Mucosa of descending colon (tissue), 3 donors: ENCODE measurements around the gene TUBGCP6. TPM values are rescaled to one million over a fixed set of nuclear protein-coding genes. Genes with fewer than 3 reads are reported as not detected.

ENCODE experiments used
- ATAC-seq: fragments of 200-7000 bp; cut with Tn5 transposase; one replicate; pipeline ENCODE4 v1.9.1; 2020; ENCODE audit warnings: mild to moderate bottlenecking, moderate library complexity
- DNase-seq, 3 donors: peaks; one replicate each; pipeline ENCODE4 v3.0.0-alpha.2; 2020
- H3K36me3 ChIP-seq: fragments of 200-600 bp; one replicate; pipeline ENCODE4 v1.8.0; 2021; ENCODE audit warnings: low read depth, mild to moderate bottlenecking
- H3K4me1 ChIP-seq: fragments of 200-600 bp; one replicate; pipeline ENCODE4 v1.8.0; 2021; ENCODE audit warnings: low read depth, mild to moderate bottlenecking
- H3K4me3 ChIP-seq: fragments of 200-600 bp; one replicate; pipeline ENCODE4 v1.8.0; 2021; ENCODE audit warnings: mild to moderate bottlenecking
- H3K9me3 ChIP-seq: fragments of 200-600 bp; one replicate; pipeline ENCODE4 v1.8.0; 2021; ENCODE audit warnings: mild to moderate bottlenecking
- CTCF ChIP-seq: fragments of 200-600 bp; IDR thresholded peaks from one replicate; pipeline ENCODE4 v1.8.0; 2022; ENCODE audit warnings: antibody characterized with exemption, mild to moderate bottlenecking
- intact Hi-C, 2 donors: fragments of 100-400 bp; cut with DNase I in 1 of 2; cut with micrococcal nuclease in 1 of 2; formaldehyde crosslinking; loops; one replicate each; pipeline versions ENCODE4 v1.11.0 to v1.11.1; 2022; cut with DNase I, micrococcal nuclease
- total RNA-seq, 3 donors: library from RNA; stranded (reverse); fragmentation: NEBNext Ultra II Directional in 2 of 3; extraction: Animal tissue kit (Norgen Biotek cat#: 25700) in 2 of 3; gene quantifications; one replicate each; pipeline versions ENCODE4 v1.2.1 to v1.2.4, GENCODE V29; 2021 to 2023
- donor health status: DM: no; HTN: no; CAD: no; lungs with moderate emphysema.
- donor health status: DM: no; HTN: no; CAD: no.
- donor health status: DM: no; HTN: yes; CAD: no.

The TUBGCP6 gene
- total RNA-seq, 3 donors from 2014 or later = 34.5 to 41.6 (median 40.5) TPM

GRCh38 chr22:50262973-50263617 lies 18.3 kb upstream of the TUBGCP6 start:
- intact Hi-C loops = no loop called here
- DNase-seq = no peak
- Histone ChIP-seq H3K9me3 (no peaks in the 10 kb centered on the region), H3K36me3 (no peaks in the 10 kb centered on the region), H3K4me3 (no peak overlapping the region), H3K4me1 (peaks cover 24% of the 10 kb centered on the region)
- no peak for ATAC-seq
- TF ChIP-seq CTCF = no peak

GRCh38 chr22:50262460-50262911 lies 17.7 kb upstream of the TUBGCP6 start:
- Histone ChIP-seq H3K36me3 (no peaks in the 10 kb centered on the region), H3K4me1 (peaks cover 20% of the 10 kb centered on the region), H3K9me3 (no peaks in the 10 kb centered on the region), H3K4me3 (no peak overlapping the region)
- DNase-seq = no peak
- ATAC-seq = no peak
- no peak for TF ChIP-seq CTCF
- intact Hi-C loops = no loop called here

- no peak within 1 kb of the TSS for H3K4me3 ChIP-seq
- peak; percentile 6 for ATAC-seq
Measured at GRCh38 chr22:50261615-50262459, 17.0 kb upstream of the TUBGCP6 start, which contains the start of gene MAPK12. Gene MAPK12 (minus strand): TSS chr22:50261683. CDS start chr22:50261509, 174 bp downstream.

GRCh38 chr22:50260801-50261614 lies 16.2 kb upstream of the TUBGCP6 start:
- Histone ChIP-seq H3K36me3 (no peaks in the 10 kb centered on the region), H3K4me3 (no peak overlapping the region), H3K9me3 (no peaks in the 10 kb centered on the region), H3K4me1 (peaks cover 14% of the 10 kb centered on the region)
- intact Hi-C loops = no loop called here
- TF ChIP-seq CTCF = no peak
- DNase-seq = no peak
- ATAC-seq = peak; percentile 39

More at GRCh38 chr22:50261615-50262459, 17.0 kb upstream of the TUBGCP6 start, which contains the start of gene MAPK12:
- Histone ChIP-seq H3K4me1 (peaks cover 14% of the 10 kb centered on the region), H3K36me3 (no peaks in the 10 kb centered on the region), H3K9me3 (no peaks in the 10 kb centered on the region)
- intact Hi-C loops = no loop called here
- no peak for TF ChIP-seq CTCF
- DNase-seq = no peak

- Histone ChIP-seq H3K36me3 (no peaks in the 10 kb centered on the region), H3K4me1 (peaks cover 14% of the 10 kb centered on the region)
- intact Hi-C loops = no loop called here
Measured at GRCh38 chr22:50260434-50260800, 15.6 kb upstream of the TUBGCP6 start.

More at GRCh38 chr22:50260434-50260800, 15.6 kb upstream of the TUBGCP6 start:
- no peak overlapping the region for H3K4me3 ChIP-seq
- no peak for TF ChIP-seq CTCF
- no peak for DNase-seq
- H3K9me3 ChIP-seq = no peaks in the 10 kb centered on the region
- ATAC-seq = no peak
